ENCODE measurements around the gene GTPBP1. TPM values are rescaled to one million over a fixed set of nuclear protein-coding genes. Genes with fewer than 3 reads are reported as not detected.

The GTPBP1 gene
- polyA plus RNA-seq, 1 experiment = 31.1 TPM

GRCh38 chr22:38698407-38699094 lies 7.2 kb upstream of the GTPBP1 start:
- POLR2A ChIA-PET = no interaction called here
- DNase-seq (ENCODE audit: low read depth) = no peak
- Histone ChIP-seq H3K27me3 (ENCODE audit: control insufficient read depth, insufficient read depth, low read length) (no peaks in the 10 kb centered on the region), H3K36me3 (ENCODE audit: control insufficient read depth, insufficient read depth, low read length) (no peaks in the 10 kb centered on the region; the same call in 1 of the 2 replicates), H3K4me3 (ENCODE audit: low read depth, low read length) (peak overlapping the region; percentile 51; the same call in 1 of the 2 replicates)
- TF ChIP-seq, protein P1, sequence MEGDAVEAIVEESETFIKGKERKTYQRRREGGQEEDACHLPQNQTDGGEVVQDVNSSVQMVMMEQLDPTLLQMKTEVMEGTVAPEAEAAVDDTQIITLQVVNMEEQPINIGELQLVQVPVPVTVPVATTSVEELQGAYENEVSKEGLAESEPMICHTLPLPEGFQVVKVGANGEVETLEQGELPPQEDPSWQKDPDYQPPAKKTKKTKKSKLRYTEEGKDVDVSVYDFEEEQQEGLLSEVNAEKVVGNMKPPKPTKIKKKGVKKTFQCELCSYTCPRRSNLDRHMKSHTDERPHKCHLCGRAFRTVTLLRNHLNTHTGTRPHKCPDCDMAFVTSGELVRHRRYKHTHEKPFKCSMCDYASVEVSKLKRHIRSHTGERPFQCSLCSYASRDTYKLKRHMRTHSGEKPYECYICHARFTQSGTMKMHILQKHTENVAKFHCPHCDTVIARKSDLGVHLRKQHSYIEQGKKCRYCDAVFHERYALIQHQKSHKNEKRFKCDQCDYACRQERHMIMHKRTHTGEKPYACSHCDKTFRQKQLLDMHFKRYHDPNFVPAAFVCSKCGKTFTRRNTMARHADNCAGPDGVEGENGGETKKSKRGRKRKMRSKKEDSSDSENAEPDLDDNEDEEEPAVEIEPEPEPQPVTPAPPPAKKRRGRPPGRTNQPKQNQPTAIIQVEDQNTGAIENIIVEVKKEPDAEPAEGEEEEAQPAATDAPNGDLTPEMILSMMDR (IDR thresholded peaks at IDR 0.05; ENCODE audit: insufficient read depth, low read depth, low read length) = no peak
- CTCF ChIA-PET = interaction anchor here (1.1 to 2.8 kb wide), 4 partner anchors 9 to 126 kb away, joined by 3 to 14 read pairs (median 6); partner anchors contain the start of gene TOMM22

DNA sequence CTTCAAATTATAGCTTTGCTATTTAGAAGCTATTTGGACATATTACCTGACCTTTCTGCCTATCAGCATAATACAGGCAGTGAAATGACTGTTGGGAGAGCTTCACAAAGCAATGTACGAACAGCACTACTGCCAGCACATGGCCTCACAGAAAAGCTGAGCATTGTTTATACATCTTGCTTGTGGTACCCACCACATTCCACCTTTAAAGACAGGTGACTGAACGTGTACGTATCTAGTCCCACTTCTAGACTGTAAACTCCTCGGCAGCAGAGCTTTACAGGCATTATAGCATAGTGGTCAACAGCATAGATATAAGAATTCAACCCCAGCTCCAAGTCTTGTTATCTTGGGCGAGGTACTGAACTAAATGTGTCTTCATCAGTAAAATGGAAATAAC lies 6.6 kb upstream of the GTPBP1 start:
- ChIA-PET POLR2A (no interaction called here), CTCF (interaction anchor here (1.0 to 2.8 kb wide), 5 partner anchors 10 to 127 kb away, joined by 3 to 14 read pairs (median 4); partner anchors contain the start of gene TOMM22)
- Histone ChIP-seq H3K27me3 (ENCODE audit: control insufficient read depth, insufficient read depth, low read length) (no peaks in the 10 kb centered on the region), H3K4me3 (ENCODE audit: low read depth, low read length) (peak overlapping the region; percentile 51), H3K36me3 (ENCODE audit: control insufficient read depth, insufficient read depth, low read length) (no peaks in the 10 kb centered on the region; the same call in 1 of the 2 replicates)
- DNase-seq (ENCODE audit: low read depth) = no peak
- TF ChIP-seq, protein P1 (IDR thresholded peaks at IDR 0.05; ENCODE audit: insufficient read depth, low read depth, low read length) = no peak

DNA sequence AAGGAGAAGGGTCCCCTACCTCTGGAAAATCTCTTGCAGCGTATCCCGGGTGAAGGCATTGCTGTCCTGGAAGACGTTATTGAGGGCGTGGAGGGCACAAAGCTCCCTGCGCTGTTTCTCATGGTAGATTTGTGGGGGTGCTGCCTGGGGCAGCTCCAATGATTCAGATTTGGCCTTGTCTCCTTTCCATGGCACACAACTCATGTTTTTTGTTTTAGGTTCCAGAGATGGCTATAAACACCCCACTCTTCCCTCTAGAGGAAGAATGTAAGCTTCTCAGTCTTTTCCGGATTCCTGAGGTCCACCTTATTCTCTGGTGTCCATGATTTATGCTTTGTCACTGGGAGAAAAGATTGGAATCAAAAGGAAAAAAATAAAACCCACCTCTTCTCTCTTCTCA lies 6.0 kb upstream of the GTPBP1 start:
- H3K4me3 ChIP-seq (ENCODE audit: low read depth, low read length) = peak overlapping the region; percentile 51
- DNase-seq (ENCODE audit: low read depth) = no peak
- TF ChIP-seq, protein P1 (IDR thresholded peaks at IDR 0.05; ENCODE audit: insufficient read depth, low read depth, low read length) = 0 out of 2 replicates have a peak, but pooled peaks have one; percentile 17
- ChIA-PET POLR2A (no interaction called here), CTCF (interaction anchor here (1.0 to 2.8 kb wide), 5 partner anchors 11 to 128 kb away, joined by 3 to 14 read pairs (median 4); partner anchors contain the start of gene TOMM22)
- no peaks in the 10 kb centered on the region for H3K36me3 ChIP-seq (ENCODE audit: control insufficient read depth, insufficient read depth, low read length)
- H3K27me3 ChIP-seq (ENCODE audit: control insufficient read depth, insufficient read depth, low read length) = no peaks in the 10 kb centered on the region

GRCh38 chr22:38700270-38700788 lies 5.4 kb upstream of the GTPBP1 start:
- H3K27me3 ChIP-seq (ENCODE audit: control insufficient read depth, insufficient read depth, low read length) = no peaks in the 10 kb centered on the region
- no peaks in the 10 kb centered on the region for H3K36me3 ChIP-seq (ENCODE audit: control insufficient read depth, insufficient read depth, low read length)
- DNase-seq (ENCODE audit: low read depth) = no peak
- CTCF ChIA-PET = interaction anchor here (1.0 to 2.8 kb wide), 3 partner anchors 15 to 66 kb away, joined by 3 to 14 read pairs (median 4); partner anchors contain the start of gene TOMM22
- TF ChIP-seq, protein P1 (IDR thresholded peaks at IDR 0.05; ENCODE audit: insufficient read depth, low read depth, low read length) = no peak
- H3K4me3 ChIP-seq (ENCODE audit: low read depth, low read length) = peak overlapping the region; percentile 51
- POLR2A ChIA-PET = no interaction called here
